ENCODE measurements around the gene RXRA. TPM values are rescaled to one million over a fixed set of nuclear protein-coding genes. Genes with fewer than 3 reads are reported as not detected.

Gene RXRA
- total RNA-seq, 1 donor from 2014 or later, result 33.4 TPM

DNA sequence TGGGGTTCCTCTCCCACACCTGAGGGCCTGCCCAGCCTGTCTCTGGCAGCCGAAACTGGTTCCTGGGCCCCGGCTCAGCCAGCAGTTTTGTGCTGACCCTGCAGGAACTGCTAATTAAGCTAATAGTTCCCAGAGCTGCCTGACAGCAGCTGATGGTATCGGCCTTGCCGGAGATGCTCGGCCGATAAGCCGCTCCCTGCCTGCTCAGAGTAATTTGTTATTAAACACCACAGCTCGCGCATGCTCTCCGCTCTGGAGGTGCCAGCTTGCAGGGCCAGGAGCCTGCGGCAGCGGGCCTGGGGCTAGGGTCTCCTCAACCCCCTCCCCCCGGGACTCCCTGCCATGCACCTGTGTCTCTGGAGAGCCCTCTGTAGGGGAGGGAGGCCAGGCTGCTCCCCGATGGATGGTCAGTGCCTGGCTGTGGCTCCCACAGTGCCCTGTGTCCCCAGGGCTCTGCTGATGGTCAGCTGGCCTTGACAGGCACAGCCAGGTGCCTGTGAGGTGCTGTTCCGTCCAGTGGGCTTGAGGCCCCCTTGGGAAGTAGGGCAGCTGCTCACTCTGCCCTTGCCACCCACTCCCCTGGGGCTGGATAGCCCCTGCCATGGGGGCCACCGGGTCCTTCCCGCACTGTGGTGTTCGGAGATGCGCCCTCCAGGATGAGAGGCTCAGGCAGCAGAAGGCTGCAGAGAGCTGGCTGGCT, 41.7 kb downstream of the RXRA start:
- H3K4me2 ChIP-seq (ENCODE audit: low read length), result no peak overlapping the region
- peaks cover 10% of the 10 kb centered on the region for H3K4me1 ChIP-seq (ENCODE audit: insufficient read depth, low read length)
- H3K27ac Mint-ChIP-seq (ENCODE audit: unreplicated experiment), result no peak overlapping the region
- no peak overlapping the region for H3K4me3 Mint-ChIP-seq (ENCODE audit: unreplicated experiment)
- DNase-seq (ENCODE audit: low read depth), result no peak
- peaks cover 8% of the 10 kb centered on the region for H3K4me1 Mint-ChIP-seq (ENCODE audit: low read depth, unreplicated experiment)
- H3K9me3 ChIP-seq (ENCODE audit: insufficient read depth, low read depth, low read length), result no peaks in the 10 kb centered on the region
- peaks cover 100% of the 10 kb centered on the region for H4K20me1 ChIP-seq (ENCODE audit: insufficient read depth, low read length)
- no peak overlapping the region for H3K9ac ChIP-seq (ENCODE audit: low read length)
- no peaks in the 10 kb centered on the region for H3K36me3 ChIP-seq (ENCODE audit: insufficient read depth, low read length)
- no peak for FAIRE-seq
- H3K9me3 Mint-ChIP-seq (ENCODE audit: unreplicated experiment), result no peaks in the 10 kb centered on the region
- peaks cover 86% of the 10 kb centered on the region for H3K79me2 ChIP-seq (ENCODE audit: insufficient read depth, low read length)
- H3K27me3 ChIP-seq (ENCODE audit: insufficient read depth, low read length), result no peaks in the 10 kb centered on the region
- H3K36me3 Mint-ChIP-seq (ENCODE audit: low read depth, unreplicated experiment), result peaks cover 7% of the 10 kb centered on the region
- H2AFZ ChIP-seq (ENCODE audit: low read depth, low read length), result no peak overlapping the region
- TF ChIP-seq, protein P1, sequence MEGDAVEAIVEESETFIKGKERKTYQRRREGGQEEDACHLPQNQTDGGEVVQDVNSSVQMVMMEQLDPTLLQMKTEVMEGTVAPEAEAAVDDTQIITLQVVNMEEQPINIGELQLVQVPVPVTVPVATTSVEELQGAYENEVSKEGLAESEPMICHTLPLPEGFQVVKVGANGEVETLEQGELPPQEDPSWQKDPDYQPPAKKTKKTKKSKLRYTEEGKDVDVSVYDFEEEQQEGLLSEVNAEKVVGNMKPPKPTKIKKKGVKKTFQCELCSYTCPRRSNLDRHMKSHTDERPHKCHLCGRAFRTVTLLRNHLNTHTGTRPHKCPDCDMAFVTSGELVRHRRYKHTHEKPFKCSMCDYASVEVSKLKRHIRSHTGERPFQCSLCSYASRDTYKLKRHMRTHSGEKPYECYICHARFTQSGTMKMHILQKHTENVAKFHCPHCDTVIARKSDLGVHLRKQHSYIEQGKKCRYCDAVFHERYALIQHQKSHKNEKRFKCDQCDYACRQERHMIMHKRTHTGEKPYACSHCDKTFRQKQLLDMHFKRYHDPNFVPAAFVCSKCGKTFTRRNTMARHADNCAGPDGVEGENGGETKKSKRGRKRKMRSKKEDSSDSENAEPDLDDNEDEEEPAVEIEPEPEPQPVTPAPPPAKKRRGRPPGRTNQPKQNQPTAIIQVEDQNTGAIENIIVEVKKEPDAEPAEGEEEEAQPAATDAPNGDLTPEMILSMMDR (IDR thresholded peaks at IDR 0.05; ENCODE audit: insufficient read depth, low read depth, low read length), result no peak
- no peak for TF ChIP-seq EZH2 (IDR thresholded peaks at IDR 0.05; ENCODE audit: insufficient read depth, low read length)
- no peak overlapping the region for H3K27ac ChIP-seq (ENCODE audit: low read depth, low read length)
- no peaks in the 10 kb centered on the region for H3K27me3 Mint-ChIP-seq (ENCODE audit: low read depth, unreplicated experiment)
- no peak overlapping the region for H3K4me3 ChIP-seq (ENCODE audit: insufficient read depth, low read depth, low read length)

DNA sequence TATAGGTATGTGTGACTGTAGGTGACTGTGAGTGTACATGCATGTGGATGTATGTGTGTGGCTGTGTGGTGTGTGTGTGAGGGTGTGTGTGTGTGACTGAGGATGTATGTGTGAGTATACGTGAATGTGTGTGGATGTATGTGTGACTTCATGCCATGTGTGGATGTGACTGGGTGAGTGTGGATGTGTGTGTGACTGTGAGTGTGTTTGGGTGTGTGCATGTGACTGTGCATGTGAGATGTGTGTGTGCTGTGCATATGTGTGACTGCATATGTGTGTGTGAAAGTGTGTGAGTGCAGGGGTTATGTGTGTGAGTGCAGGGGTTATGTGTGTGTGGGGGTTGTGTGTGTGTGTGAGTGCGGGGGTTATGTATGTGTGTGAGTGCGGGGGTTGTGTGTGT, 42.3 kb downstream of the RXRA start:
- peak; percentile 5 for FAIRE-seq
- H3K4me1 Mint-ChIP-seq (ENCODE audit: low read depth, unreplicated experiment), result peaks cover 8% of the 10 kb centered on the region

More for the DNA sequence above, 42.3 kb downstream of the RXRA start:
- H3K4me3 Mint-ChIP-seq (ENCODE audit: unreplicated experiment), result no peak overlapping the region
- Histone ChIP-seq H4K20me1 (ENCODE audit: insufficient read depth, low read length) (peaks cover 100% of the 10 kb centered on the region), H2AFZ (ENCODE audit: low read depth, low read length) (no peak overlapping the region), H3K4me2 (ENCODE audit: low read length) (no peak overlapping the region), H3K27me3 (ENCODE audit: insufficient read depth, low read length) (no peaks in the 10 kb centered on the region), H3K79me2 (ENCODE audit: insufficient read depth, low read length) (peaks cover 90% of the 10 kb centered on the region), H3K9ac (ENCODE audit: low read length) (no peak overlapping the region), H3K4me3 (ENCODE audit: insufficient read depth, low read depth, low read length) (no peak overlapping the region), H3K27ac (ENCODE audit: low read depth, low read length) (no peak overlapping the region), H3K4me1 (ENCODE audit: insufficient read depth, low read length) (peaks cover 10% of the 10 kb centered on the region), H3K36me3 (ENCODE audit: insufficient read depth, low read length) (no peaks in the 10 kb centered on the region), H3K9me3 (ENCODE audit: insufficient read depth, low read depth, low read length) (no peaks in the 10 kb centered on the region)
- H3K27ac Mint-ChIP-seq (ENCODE audit: unreplicated experiment), result no peak overlapping the region
- H3K27me3 Mint-ChIP-seq (ENCODE audit: low read depth, unreplicated experiment), result no peaks in the 10 kb centered on the region
- H3K9me3 Mint-ChIP-seq (ENCODE audit: unreplicated experiment), result no peaks in the 10 kb centered on the region
- no peak for DNase-seq (ENCODE audit: low read depth)
- peaks cover 7% of the 10 kb centered on the region for H3K36me3 Mint-ChIP-seq (ENCODE audit: low read depth, unreplicated experiment)
- no peak for TF ChIP-seq EZH2 (IDR thresholded peaks at IDR 0.05; ENCODE audit: insufficient read depth, low read length)
- TF ChIP-seq, protein P1 (IDR thresholded peaks at IDR 0.05; ENCODE audit: insufficient read depth, low read depth, low read length), result no peak

Measured in astrocyte (in vitro differentiated cells and primary cell).